Measurements from ENCODE around the gene BACH2.
A peak's percentile ranks its signal among the peaks of the same experiment; 100 is the strongest.
"Not testable (repeated sequence)": the region's sequence is repeated elsewhere in the genome, so short reads cannot be mapped to it uniquely, and the experiment has no call there.

Gene BACH2

DNA sequence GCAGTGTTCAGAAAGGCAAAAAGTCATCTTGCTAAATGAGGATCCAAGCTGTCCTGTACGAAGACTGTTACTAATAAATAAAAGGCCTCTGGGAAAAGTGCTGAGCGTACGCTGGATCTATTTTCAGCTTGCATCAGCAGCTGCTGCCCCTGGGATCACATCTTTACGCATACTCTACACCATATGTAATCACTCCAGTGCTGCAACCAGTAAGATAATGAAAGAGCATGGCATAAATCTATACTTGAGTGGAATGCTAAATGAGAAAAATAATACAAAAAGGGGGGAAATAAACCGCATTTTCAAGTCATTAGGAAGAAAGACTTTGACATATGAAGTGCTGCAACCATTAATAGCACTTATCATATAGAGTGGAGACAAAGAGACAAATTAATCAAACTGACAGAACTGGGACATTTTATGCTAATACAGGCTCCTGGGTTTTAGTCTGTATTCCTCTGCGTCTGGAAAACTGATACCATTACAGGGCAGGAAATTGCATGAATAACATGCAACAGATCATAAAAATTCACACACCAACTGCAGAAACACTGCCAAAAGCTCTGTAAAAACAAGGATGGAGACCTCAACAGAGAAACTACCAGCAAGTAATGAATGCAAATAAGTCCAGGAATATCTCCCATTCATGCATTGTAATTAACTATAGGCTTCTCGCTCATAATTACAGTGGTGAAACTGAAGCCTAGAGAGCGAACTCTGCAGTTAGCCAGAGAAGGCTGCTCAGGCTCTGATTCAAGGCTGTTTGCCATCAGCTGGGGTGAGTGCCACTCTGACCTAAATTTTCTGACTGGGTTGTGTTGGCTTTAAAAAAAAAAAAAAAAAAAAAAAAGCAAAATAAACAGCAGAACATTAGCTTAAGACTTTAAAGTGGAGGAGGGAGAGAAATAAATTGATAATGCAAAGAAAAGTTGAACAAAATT is 318.6 kb downstream of the BACH2 start:
- DNase-seq (ENCODE audit: low read depth in 4 of 4, low spot score in 1 of 4): no peak

GRCh38 chr6:89976694-89977020 is 320.0 kb downstream of the BACH2 start:
- no peak for DNase-seq (ENCODE audit: low read depth in 4 of 4, low spot score in 1 of 4)

DNA sequence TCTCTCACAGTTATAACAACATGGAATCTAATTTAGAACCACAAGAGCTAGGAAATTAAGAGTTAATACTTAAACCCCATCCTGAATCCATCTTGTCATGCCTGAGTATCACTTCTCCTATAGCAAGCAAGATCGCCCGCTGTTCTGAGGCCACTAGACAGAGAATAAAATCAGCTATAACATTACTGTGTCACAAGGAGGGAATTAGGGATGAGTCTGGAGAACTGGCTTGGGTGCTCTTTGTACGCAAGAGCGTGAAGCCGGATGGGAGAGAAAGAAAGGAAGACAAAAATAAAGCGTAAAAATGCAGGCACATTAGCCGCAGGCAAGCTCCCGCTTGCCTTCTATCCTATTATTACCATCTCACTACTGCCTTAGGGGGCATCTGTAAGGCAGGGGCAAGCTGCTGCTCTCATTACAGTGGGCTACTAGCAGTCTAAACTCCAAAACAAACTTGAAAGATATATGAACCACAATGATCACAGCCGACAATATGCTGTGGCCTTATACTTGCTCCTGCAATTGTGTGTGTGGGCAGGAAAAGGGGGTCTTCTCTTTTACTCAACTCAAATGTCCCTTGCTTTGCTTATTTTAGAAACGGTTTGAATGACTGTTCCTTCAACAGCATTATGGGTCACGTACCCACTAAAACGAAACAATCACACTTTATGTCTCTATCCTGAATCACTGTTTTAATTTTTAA is 320.5 kb downstream of the BACH2 start:
- DNase-seq (ENCODE audit: low read depth in 4 of 4, low spot score in 1 of 4): no peak

DNA sequence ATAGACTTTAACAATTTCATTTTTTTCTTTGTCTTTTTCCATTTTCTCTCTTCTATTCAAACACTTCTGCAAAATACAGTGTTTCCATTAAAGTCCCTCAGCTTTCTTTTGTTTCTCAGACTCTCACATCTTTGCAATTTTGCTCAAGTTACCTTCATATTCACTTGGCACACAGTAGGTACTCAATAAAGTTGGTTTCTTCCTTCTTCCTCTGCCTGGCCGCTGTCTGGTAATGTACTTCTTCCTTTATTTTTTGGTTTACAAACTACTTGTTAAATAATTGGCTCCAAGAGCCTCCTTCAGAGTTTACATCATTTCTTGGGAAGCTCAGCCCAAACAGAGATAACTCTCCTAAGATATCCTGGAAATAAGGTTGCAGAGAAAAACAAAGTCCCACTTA is 321.3 kb downstream of the BACH2 start:
- no peak for DNase-seq (ENCODE audit: low read depth in 4 of 4, low spot score in 1 of 4)

DNA sequence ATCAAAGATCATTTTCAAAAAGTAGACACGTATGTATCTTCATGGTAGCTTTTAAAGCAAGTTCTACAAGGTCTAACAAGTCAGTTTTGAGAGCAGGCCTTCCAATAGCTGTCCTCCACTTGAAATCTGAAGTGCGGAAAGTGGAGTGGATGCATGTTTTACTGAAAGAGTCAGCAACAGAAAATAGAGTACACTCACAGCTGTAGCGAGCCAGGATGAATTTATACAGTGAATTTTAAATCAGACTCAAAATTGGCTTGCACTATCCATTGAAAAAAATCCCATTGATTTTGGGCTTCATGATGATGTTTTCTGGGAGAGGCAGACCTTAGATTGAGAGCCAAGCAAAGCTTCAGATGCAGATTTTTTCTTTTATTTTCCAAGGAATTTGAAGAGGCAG is 321.8 kb downstream of the BACH2 start:
- DNase-seq (ENCODE audit: low read depth in 4 of 4, low spot score in 1 of 4): no peak

- no peak for DNase-seq (ENCODE audit: low read depth in 4 of 4, low spot score in 1 of 4)
Measured at GRCh38 chr6:89972025-89972381, 324.6 kb downstream of the BACH2 start.

DNA sequence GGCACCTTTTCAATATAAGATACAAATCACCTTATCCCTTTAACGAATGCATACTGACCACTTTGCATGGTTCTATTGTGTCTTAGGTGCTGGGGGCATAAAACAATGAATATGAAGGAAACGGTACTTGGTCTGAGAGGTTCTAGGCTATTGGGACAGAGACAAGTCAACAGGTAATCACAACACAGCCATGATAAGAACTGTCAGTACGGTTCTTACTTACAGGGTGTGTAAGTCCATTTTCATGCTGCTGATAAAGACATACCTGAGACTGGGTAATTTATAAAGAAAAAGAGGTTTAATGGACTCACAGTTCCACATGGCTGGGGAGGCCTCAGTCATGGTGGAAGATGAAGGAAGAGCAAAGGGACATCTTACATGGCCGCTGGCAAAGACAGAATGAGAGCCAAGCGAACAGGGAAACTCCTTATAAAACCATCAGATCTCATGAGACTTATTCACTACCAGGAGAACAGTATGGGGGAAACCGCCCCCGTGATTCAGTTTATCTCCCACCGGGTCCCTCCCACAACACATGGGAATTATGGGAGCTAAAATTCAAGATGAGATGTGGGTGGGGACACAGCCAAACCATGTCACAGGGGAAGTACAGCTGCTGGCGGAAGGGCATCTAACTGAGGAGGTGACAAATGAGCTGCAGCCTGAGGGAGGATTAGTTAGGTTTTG is 325.2 kb downstream of the BACH2 start:
- DNase-seq (ENCODE audit: low read depth in 4 of 4, low spot score in 1 of 4): not testable (repeated sequence)

GRCh38 chr6:89970609-89971337 is 325.9 kb downstream of the BACH2 start:
- DNase-seq (ENCODE audit: low read depth in 4 of 4, low spot score in 1 of 4): no peak

GRCh38 chr6:89970072-89970471 is 326.6 kb downstream of the BACH2 start:
- DNase-seq (ENCODE audit: low read depth in 4 of 4, low spot score in 1 of 4): no peak

GRCh38 chr6:89966913-89967312 is 329.7 kb downstream of the BACH2 start:
- DNase-seq (ENCODE audit: low read depth in 4 of 4, low spot score in 1 of 4): no peak

GRCh38 chr6:89966228-89966544 is 330.5 kb downstream of the BACH2 start:
- DNase-seq (ENCODE audit: low read depth in 4 of 4, low spot score in 1 of 4): no peak

- DNase-seq (ENCODE audit: low read depth in 4 of 4, low spot score in 1 of 4): no peak
Measured at GRCh38 chr6:89965441-89966227, 331.0 kb downstream of the BACH2 start.

GRCh38 chr6:89963391-89963790 is 333.3 kb downstream of the BACH2 start:
- no peak for DNase-seq (ENCODE audit: low read depth in 4 of 4, low spot score in 1 of 4)

GRCh38 chr6:89961481-89961880 is 335.2 kb downstream of the BACH2 start:
- DNase-seq (ENCODE audit: low read depth in 4 of 4, low spot score in 1 of 4): no peak

- DNase-seq (ENCODE audit: low read depth in 4 of 4, low spot score in 1 of 4): no peak
Measured at GRCh38 chr6:89959883-89960282, 336.8 kb downstream of the BACH2 start.

DNA sequence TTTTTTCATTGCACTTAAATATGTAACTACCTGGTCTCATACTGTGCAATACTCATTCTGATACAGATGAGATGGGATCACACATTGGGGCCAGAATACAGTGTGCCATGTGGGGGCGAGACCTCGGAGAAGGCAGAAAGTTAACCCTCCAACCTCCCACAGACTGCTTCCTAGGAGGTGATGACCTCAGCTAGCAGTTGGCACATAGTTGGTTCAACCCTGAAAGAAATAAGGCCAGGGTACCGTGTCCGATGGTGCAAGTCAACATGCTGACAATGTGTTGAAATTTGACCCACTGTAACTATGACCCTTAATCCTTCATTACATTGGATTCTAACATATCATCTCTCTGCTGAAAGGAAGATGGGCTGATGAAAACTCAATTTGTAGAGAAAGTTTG is 340.5 kb downstream of the BACH2 start:
- peak in 1 of 4 experiments; percentile 30 for DNase-seq (ENCODE audit: low read depth in 4 of 4, low spot score in 1 of 4)

DNA sequence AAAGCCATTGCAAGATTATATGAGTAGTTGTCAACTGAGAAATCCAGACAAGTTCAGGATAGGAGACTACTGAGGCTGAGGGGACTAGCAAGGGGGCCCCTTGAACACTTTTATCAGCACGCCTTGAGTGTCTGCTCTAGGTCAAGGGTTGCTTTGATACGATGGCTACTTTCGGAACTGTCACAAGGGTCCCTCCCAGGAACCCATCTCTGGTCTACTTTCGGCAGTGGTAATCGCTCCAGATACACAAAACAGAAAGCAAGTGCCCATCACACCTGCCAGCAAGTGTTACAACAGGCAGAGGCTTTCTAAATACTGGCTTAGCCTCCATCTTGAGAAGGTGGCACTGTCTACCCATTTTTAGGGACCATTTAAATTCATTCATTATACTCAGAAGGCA is 341.3 kb downstream of the BACH2 start:
- DNase-seq (ENCODE audit: low read depth in 4 of 4, low spot score in 1 of 4): no peak

DNA sequence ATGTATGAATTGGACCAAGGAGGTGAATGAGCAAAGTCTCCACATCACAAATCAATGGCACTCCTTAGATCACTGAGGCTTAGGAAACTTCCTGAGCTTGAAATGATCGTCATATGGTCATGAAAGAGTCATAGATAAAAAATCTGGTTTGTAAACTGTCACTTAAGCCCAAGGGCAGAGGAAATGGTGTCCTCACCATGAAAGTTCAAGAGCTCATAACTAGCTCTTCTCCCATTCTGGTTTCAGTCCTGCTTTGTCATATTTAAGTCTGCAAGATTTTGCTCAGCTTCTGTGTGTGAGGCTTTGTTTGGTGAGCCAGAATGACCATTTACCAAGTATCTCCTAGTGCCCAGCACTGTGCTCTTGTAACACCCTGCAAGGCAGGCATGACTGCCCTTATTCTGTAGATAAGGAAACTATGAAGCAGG is 341.9 kb downstream of the BACH2 start:
- no peak for DNase-seq (ENCODE audit: low read depth in 4 of 4, low spot score in 1 of 4)

DNA sequence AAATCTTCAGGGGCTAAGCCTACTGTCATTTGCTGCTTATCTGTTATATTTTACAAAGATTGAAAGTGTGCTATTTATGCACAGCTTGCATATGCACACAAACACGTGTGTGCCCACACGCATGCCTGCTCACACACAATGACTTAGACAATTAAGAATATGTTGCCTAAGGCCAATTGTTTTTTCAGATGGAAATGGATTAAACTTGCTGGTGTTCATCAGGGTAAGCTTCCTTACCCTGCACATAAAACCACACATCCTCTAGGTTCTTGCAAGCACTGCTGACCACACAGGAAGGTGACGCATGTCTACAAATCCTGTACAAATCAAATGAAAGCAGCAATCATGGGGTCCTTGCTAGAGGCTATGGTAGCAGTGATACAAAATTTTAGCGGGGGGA is 344.0 kb downstream of the BACH2 start:
- no peak for DNase-seq (ENCODE audit: low read depth in 4 of 4, low spot score in 1 of 4)

GRCh38 chr6:89952105-89952671 is 344.5 kb downstream of the BACH2 start:
- no peak for DNase-seq (ENCODE audit: low read depth in 4 of 4, low spot score in 1 of 4)
